A549 (cell line): Measurements from ENCODE around the gene NR4A1.

Experiments
- BCL3 ChIP-seq: fragments of >200 bp; sonication (Bioruptor Twin); formaldehyde crosslinking; IDR thresholded peaks from 3 replicates; pipeline ENCODE4 v1.6.1; 2016
- BHLHE40 ChIP-seq: IDR thresholded peaks from 2 replicates; pipeline ENCODE4 v1.6.1; 2012; ENCODE audit warnings: low read depth, low read length, inconsistent platforms
- CEBPB ChIP-seq, 2 experiments: fragments of >200 bp in 1 of 2; sonication (Bioruptor Twin) in 1 of 2; formaldehyde crosslinking in 1 of 2; IDR thresholded peaks; 2 replicates each; pipeline ENCODE4 v1.6.1; 2012 to 2016
- CHD4 ChIP-seq: fragments of 200-600 bp; sonication (generic); IDR thresholded peaks from 2 replicates; pipeline ENCODE4 v1.6.1; 2016; ENCODE audit warnings: antibody characterized with exemption, mild to moderate bottlenecking, borderline replicate concordance
- CTCF ChIP-seq: fragments of >200 bp; sonication (Bioruptor Twin); formaldehyde crosslinking; IDR thresholded peaks from 3 replicates; pipeline ENCODE4 v1.5.1; 2016
- ESRRA ChIP-seq: fragments of 150-350 bp; IDR thresholded peaks from 2 replicates; pipeline ENCODE4 v1.6.1; 2014; ENCODE audit warnings: mild to moderate bottlenecking, low read length, borderline replicate concordance
- JUNB ChIP-seq: fragments of >200 bp; sonication (Bioruptor Twin); formaldehyde crosslinking; IDR thresholded peaks from 2 replicates; pipeline ENCODE4 v1.6.1; 2016
- KDM1A ChIP-seq: fragments of 200-600 bp; sonication (generic); IDR thresholded peaks from 2 replicates; pipeline ENCODE4 v1.6.1; 2016; ENCODE audit warnings: low read depth, mild to moderate bottlenecking
- POLR2A ChIP-seq: IDR thresholded peaks from 2 replicates; pipeline ENCODE4 v1.6.1; 2012; ENCODE audit warnings: mild to moderate bottlenecking, low read length
- SMC3 ChIP-seq: fragments of >200 bp; sonication (Bioruptor Twin); formaldehyde crosslinking; IDR thresholded peaks from 3 replicates; pipeline ENCODE4 v1.6.1; 2018; ENCODE audit warnings: inconsistent platforms

GRCh38 chr12:52022841-52023181 is 28.4 kb upstream of the NR4A1 start:
- TF ChIP-seq CTCF = no peak
- TF ChIP-seq CEBPB (IDR thresholded peaks at IDR 0.05) = no peak
- no peak for TF ChIP-seq ESRRA
- TF ChIP-seq CHD4 = no peak
- no peak for TF ChIP-seq BCL3
- no peak for TF ChIP-seq JUNB
- no peak for TF ChIP-seq BHLHE40
- TF ChIP-seq SMC3 = no peak
- no peak; the same call in 1 of the 2 replicates for TF ChIP-seq POLR2A
- TF ChIP-seq KDM1A = no peak
